GM21619 (cell line): Measurements from ENCODE around the gene CCDC13.

ENCODE experiments used
- ATAC-seq: cut with Tn5 transposase; IDR thresholded peaks from one replicate; pipeline ENCODE4 v1.9.1; 2021; ENCODE audit not compliant: unreplicated experiment

CCDC13 gene

GRCh38 chr3:42734263-42734860 is 38.7 kb downstream of the CCDC13 start:
- ATAC-seq = no peak

DNA sequence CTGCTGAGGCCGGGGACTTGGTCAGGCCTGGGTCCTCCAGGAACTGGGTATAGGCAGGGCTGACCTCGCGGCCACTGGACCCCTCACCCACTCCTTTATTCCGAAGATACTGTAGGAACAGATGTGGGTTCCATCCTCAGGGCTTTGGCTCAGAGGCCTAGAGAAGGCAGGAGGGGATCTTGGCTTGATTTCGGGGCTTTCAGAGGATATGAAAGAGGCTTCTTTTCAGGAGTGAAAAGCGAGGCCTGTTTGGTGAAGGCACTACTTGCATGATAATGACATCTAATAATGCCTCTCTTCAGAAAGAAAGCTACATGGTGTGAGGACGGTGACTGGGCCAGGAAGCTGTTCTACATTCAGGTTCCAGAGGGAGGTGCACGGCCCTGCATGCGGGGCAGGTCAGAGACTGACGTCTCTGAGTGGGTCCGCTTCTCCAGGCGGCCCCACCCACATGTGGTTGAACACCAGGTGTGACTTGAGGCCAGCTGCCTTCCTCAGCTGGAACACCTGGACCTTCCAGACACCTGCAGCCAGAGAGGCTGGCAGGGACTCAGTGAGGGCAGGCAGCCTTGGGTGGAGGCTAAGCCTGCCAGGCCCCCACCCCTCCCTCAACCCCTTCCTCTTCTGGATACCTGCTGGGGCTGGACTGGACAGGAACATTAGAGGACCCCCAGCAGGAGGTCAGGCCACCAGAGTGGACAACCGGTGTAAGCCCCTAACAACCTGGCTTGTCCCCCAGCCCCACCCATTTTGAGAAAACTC is 39.4 kb downstream of the CCDC13 start:
- no peak for ATAC-seq

DNA sequence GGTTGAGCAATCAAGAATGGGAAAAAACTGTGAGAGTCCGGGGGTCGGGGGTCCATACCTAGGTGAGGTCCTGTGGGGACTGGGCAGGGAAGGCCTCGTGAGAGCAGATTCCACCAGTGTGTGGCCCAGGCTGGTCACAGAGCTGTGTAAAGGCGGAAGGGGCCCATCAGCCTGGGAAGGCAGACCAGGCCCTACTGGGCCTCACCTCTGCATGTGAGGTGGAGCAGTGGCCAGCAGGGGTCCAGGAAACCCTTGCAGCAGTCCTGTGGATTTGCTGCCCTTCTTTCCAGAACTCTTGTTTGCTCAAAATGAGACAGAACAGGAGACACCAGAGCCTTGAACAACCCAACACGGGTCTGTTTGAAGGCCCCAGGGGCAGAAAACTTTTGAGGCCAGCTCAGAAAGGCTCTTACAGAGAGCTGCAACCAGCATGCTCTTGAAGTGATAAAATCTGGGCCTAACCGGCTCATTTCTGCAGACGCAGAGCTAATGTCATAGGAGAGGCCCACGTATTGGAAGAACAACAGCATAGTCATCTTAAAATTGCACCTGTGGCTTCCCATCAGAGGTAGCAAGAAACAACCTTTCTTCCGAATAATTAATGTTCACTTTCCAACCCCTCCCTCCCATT is 40.1 kb downstream of the CCDC13 start:
- ATAC-seq = no peak

- ATAC-seq = no peak
Observed at GRCh38 chr3:42732196-42732828, 40.7 kb downstream of the CCDC13 start.

DNA sequence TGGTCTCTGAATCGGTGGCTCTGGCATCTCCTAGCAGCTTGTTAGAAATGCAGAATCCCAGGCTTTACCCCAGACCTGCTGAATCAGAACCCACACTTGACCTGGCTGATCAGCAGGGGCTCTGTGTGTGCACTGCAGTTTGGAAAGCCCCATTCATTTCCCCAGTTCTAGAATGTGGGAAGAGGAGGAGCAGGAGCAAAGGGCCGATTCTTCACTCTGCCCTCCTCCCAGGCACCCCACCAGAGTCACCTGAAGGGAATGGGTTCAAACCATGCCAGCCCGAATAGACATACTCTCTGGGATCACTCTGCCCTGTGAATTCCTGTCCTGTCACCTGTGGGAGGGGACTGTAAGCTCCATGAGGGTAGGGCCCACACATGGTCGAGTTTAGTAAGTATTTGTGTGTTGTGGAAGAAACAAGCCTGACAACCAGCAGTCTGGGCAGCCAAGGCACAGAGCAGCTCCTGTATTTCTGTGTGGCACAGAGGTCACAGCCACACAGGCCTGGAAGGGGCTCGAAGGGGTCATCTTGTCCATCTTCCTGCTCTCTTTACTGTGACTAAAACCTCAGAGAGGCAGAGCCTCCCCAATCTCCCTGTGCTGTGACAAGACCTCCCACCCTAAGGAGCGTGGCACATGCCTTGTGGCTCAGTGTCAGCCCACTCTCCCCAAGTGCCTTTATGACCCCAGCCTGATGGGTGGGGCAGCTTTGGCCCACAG is 41.4 kb downstream of the CCDC13 start:
- no peak for ATAC-seq

- no peak for ATAC-seq
Observed at GRCh38 chr3:42730706-42731420, 42.2 kb downstream of the CCDC13 start.

DNA sequence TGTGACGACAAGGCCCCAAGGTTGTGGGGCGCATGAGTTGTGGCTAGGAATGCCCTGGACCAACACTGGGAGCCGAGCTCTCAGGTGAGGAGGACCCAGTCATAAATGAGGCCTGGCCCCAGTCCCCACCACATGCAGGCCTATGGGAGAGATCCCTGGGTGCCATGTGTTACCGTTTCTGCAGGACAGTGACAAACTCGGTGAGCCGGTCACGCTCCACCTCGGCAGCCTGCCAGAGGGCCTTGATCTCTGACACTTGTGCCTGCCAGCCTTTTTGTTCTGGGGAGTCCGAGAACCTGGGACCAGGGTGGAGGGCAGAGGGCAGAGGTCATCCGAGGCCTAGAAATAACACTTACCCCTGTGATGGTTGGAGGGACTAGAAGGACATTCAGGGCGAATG is 42.8 kb downstream of the CCDC13 start:
- ATAC-seq = no peak

DNA sequence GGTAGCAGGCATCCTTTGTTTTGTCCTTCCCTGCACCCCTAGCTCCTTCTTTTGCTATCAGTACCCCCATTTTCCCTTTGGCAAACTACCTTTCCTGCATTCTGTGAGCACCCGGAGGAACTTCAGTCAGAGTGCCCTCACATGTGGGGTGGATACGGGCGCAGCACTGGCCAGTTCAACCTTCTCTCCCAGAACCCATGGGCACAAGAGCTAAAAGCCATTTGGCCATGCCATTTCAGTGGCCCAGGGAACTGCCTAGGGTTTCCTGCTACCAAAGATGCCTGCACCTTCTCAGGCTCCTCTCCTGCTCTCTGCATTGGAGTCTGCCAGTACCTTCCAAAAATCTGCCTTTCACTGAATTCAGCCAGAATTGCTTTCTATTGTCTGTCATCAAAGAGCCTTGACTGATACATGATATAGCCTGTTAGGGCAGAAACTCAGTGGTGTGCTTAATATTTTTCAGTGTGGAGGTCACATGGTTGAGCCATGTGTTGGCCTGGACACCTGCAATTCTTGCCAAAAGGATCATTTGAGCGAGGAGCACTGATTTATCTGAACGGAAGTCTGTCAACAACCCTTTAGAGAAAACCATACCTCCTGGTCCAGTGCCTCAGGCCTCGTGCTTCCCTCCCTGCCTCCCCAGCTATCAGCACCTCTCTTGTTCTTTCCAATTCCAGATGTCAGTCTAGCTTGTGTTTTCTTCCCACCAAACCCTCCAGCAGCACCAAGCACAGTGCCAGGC is 43.5 kb downstream of the CCDC13 start:
- ATAC-seq = no peak

GRCh38 chr3:42728668-42729364 is 44.2 kb downstream of the CCDC13 start:
- no peak for ATAC-seq

DNA sequence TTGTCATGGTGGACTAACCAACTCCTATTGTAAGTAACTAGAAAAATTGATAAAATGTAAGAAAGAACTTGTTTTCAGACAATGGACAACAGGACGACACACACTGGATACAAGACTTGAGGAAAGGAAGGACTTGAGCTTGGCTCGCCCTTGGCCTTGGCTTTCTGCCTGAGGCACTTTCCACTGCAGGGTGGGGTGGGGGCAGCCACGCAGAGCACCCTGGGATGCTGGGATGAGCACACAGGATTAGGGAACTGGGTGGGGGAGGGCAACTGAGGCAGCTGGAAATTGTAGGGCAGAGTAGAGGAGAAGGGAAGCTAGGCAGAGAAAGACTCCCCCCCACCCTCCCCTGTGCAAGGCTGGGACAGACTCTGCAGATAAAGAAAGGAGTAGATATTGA is 45.0 kb downstream of the CCDC13 start:
- ATAC-seq = no peak

- no peak for ATAC-seq
Observed at GRCh38 chr3:42725454-42725853, 47.6 kb downstream of the CCDC13 start.

DNA sequence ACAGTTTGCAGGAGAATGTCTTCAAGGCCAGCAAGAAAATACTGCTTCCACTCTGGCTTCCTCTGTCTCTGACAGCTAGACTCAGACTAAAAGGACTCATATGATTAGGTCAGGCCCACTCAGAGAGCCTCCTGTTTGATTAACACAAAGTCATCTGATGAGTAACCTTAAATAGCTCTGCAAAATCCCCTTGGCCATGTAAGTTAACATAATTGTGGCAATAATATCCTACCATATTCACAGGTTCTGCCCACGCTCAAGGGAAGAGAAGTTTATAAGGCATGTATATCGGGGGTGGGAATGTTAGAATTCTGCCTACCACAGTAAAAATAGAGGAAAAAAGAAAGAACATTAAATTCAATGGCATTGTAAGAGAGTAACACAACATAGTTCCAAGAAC is 49.8 kb downstream of the CCDC13 start:
- no peak for ATAC-seq
